ENCODE results near the gene SP140L.
"Not testable (repeated sequence)": the region's sequence is repeated elsewhere in the genome, so short reads cannot be mapped to it uniquely, and the experiment has no call there.

Gene SP140L

DNA sequence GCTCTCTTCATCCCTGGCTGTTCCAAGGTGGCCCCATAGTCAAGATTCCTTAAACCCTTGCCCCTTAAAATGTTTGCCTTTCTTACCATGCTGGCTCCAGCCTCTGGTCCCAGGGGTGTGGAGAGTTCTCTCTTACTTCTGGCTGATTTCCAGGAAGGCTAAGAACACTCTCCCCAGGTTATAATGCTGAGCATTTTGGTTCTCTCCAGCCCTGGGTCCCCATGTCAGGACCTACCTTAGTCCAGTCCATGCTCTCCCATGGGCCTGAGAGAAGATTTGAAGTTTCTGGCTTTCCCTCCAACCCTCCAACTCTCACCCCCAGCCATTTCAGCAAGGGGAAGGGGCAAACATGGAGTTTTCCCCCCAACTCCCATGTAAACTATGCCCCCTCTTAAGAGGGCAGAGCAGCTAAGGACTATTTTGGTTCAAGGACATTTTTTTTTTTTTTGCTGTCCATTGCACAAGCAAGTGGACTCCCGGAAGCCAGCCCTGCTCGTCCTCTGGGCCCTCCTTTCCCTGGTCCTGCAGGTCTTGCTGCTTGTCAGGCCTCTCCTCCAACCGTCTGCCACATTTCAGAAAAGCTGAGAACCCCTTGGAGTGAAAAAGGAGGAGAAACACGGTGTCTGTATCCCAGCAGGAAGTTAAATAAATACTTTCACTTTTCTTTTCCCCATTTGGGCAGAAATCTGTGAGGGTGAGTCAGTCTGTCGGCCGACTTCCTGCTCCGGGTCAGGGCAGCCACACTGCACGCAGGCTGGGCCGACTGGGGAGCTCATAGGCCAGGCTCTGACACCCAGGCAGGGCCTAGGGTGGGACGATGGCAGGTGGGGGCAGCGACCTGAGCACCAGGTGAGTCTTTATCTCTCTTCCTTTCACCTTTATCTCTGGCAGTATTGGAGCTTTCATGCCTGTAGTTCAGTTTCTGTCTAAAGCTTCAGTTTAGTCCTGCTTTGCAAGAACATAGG, at the start of gene SP140L:
TSS of gene SP140L (plus strand) at position 741 of the 965 bp plus-strand sequence. CDS start at position 818, 77 bp downstream.
- Histone ChIP-seq H3K9ac (ENCODE audit: low read depth, low read length) (no peak within 1 kb of the TSS), H3K27ac (ENCODE audit: low read length) (no peak within 1 kb of the TSS), H3K9me3 (ENCODE audit: insufficient read depth, low read depth, low read length) (peaks cover 10% of the 10 kb centered on the region; the same call in 1 of the 2 replicates), H3K36me3 (ENCODE audit: insufficient read depth, low read depth, low read length) (no peaks in the 10 kb centered on the region), H3K27me3 (ENCODE audit: insufficient read depth, low read length) (no peaks in the 10 kb centered on the region), H3K4me3 (ENCODE audit: low read length) (no peak within 1 kb of the TSS), H3K4me1 (ENCODE audit: insufficient read depth, low read length) (no peaks in the 10 kb centered on the region; the same call in 1 of the 2 replicates)

DNA sequence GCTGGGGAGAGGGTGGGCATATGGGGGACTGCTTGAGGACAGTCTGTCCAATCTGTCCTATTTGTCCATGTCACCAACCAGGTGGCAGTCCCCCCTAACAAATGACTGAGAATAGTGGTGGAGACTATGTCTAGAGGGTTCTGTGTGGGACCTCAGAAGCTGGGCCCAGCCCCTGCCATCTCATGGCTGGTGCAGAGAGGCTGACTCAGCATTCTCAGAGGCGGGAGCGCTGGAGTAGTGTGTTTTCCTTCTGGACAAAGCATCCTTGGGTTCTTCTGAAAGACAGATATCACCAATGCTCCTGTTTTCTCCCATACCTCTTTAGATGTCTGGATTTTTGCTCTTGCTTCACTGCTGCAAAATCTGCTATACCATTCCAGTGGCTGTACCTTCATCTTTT, 44.1 kb upstream of the SP140L start:
- no peaks in the 10 kb centered on the region for H3K27me3 ChIP-seq (ENCODE audit: insufficient read depth, low read length)
- no peak overlapping the region for H3K27ac ChIP-seq (ENCODE audit: low read length)
- H3K36me3 ChIP-seq (ENCODE audit: insufficient read depth, low read depth, low read length): no peaks in the 10 kb centered on the region
- no peaks in the 10 kb centered on the region for H3K4me1 ChIP-seq (ENCODE audit: insufficient read depth, low read length)
- no peaks in the 10 kb centered on the region for H3K9me3 ChIP-seq (ENCODE audit: insufficient read depth, low read depth, low read length)
- no peak overlapping the region for H3K9ac ChIP-seq (ENCODE audit: low read depth, low read length)
- no peak overlapping the region for H3K4me3 ChIP-seq (ENCODE audit: low read length)

DNA sequence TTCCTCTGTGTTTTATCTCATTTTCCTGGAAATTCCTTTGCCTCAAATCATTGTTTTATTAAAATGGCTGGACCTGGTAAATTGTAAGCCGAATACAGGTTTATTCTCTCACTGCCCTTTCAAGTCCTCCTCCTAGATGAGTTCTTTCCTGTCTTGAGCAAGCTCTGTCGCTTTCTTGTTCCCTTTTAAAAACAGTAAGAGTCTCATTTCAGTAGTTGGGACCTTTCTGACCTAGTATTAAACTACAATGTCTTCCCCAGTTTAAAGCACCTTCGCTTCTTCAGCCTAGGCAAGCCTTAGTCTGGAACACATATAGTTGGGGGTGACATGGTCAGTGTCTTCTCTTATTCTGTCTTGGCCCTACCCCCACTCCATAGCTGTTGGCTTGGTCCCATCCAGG, 40.9 kb upstream of the SP140L start:
- Histone ChIP-seq H3K4me1 (ENCODE audit: insufficient read depth, low read length) (no peaks in the 10 kb centered on the region), H3K4me3 (ENCODE audit: low read length) (no peak overlapping the region), H3K9me3 (ENCODE audit: insufficient read depth, low read depth, low read length) (no peaks in the 10 kb centered on the region), H3K27ac (ENCODE audit: low read length) (no peak overlapping the region), H3K36me3 (ENCODE audit: insufficient read depth, low read depth, low read length) (no peaks in the 10 kb centered on the region), H3K27me3 (ENCODE audit: insufficient read depth, low read length) (no peaks in the 10 kb centered on the region), H3K9ac (ENCODE audit: low read depth, low read length) (no peak overlapping the region)

DNA sequence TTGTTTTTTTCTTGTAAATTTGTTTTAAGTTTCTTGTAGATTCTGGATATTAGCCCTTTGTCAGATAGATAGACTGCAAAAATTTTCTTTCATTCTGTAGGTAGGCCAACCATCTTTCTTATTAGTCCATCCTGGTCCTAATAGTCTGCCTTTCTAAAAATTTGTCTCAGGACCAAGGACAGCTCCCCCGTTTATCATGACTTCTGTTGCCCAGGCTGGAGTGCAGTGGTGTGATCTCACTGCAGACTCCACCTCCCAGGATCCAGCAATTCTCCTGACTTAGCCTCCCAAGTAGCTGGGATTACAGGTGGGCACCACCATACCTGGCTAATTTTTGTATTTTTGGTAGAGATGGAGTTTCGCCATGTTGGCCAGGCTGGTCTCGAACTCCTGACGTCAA, 37.7 kb upstream of the SP140L start:
- not testable (repeated sequence) for H3K27ac ChIP-seq (ENCODE audit: low read length); H3K9ac ChIP-seq (ENCODE audit: low read depth, low read length); H3K9me3 ChIP-seq (ENCODE audit: insufficient read depth, low read depth, low read length); H3K27me3 ChIP-seq (ENCODE audit: insufficient read depth, low read length); H3K4me3 ChIP-seq (ENCODE audit: low read length); H3K4me1 ChIP-seq (ENCODE audit: insufficient read depth, low read length); H3K36me3 ChIP-seq (ENCODE audit: insufficient read depth, low read depth, low read length)

DNA sequence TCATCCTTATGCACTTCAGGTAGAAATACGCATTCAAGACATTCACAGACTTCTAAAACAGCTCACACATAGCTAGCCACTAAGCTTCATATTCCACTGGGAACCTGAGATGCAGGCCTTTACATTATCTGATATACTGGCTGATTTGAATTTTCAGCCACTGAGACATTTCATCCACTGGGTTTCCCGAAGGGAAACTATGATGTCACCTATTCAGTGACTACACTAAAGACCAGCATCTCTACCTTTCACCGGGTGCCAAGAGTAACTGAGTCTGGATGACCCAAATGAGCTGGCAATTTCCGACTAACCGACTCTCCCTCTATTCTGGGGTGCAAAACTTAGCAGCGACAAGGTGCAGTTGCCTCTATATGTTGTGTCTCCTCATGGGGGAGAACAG, 31.8 kb upstream of the SP140L start:
- H3K27me3 ChIP-seq (ENCODE audit: insufficient read depth, low read length): no peaks in the 10 kb centered on the region
- H3K9ac ChIP-seq (ENCODE audit: low read depth, low read length): no peak overlapping the region
- no peaks in the 10 kb centered on the region for H3K36me3 ChIP-seq (ENCODE audit: insufficient read depth, low read depth, low read length)
- H3K4me1 ChIP-seq (ENCODE audit: insufficient read depth, low read length): no peaks in the 10 kb centered on the region
- H3K27ac ChIP-seq (ENCODE audit: low read length): no peak overlapping the region
- H3K9me3 ChIP-seq (ENCODE audit: insufficient read depth, low read depth, low read length): 0 out of 2 replicates have a peak, but pooled peaks cover 4% of the 10 kb centered on the region
- no peak overlapping the region for H3K4me3 ChIP-seq (ENCODE audit: low read length)

DNA sequence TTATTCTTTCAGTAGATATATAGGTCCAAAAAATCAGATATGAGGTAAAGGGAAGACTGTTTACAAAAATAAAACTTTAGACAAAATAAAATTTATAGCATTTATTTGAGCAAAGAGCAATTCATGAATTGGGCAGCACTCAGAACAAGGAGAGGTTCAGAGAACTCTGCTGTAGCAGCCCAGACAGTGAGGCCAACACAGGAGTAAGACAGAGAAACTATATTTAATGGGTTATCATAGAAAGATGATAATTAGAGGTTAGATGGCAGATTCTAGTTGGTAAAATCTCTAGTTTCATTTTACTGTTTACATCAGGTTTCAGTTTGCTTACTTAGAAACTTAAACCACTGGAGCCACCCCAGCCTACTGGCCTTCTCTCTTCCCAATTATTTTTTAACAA, 30.1 kb upstream of the SP140L start:
- Histone ChIP-seq H3K9ac (ENCODE audit: low read depth, low read length) (no peak overlapping the region), H3K27ac (ENCODE audit: low read length) (no peak overlapping the region), H3K9me3 (ENCODE audit: insufficient read depth, low read depth, low read length) (peaks cover 4% of the 10 kb centered on the region; the same call in 1 of the 2 replicates), H3K36me3 (ENCODE audit: insufficient read depth, low read depth, low read length) (no peaks in the 10 kb centered on the region), H3K4me3 (ENCODE audit: low read length) (no peak overlapping the region), H3K4me1 (ENCODE audit: insufficient read depth, low read length) (no peaks in the 10 kb centered on the region), H3K27me3 (ENCODE audit: insufficient read depth, low read length) (no peaks in the 10 kb centered on the region)

DNA sequence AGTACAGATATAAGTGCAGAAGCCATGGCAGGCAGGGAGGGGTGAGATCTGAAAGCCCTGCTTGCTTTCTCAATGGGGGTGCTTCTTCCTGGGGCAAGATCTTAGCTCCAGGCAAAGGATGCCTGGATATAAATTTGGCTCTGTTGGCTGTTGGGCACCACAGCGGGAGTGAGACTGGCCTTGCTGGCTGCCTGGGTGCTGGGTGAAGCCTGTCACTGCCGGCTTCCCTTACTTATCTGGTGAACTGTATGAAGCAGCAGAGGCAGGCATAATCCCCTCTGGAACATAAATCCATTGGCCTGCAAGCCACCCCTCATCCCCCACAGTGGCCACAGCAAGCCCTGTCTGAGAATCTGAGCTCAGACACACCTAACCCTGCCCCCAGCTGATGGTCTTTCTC, 27.4 kb upstream of the SP140L start:
- no peak overlapping the region for H3K9ac ChIP-seq (ENCODE audit: low read depth, low read length)
- H3K27me3 ChIP-seq (ENCODE audit: insufficient read depth, low read length): no peaks in the 10 kb centered on the region
- H3K27ac ChIP-seq (ENCODE audit: low read length): no peak overlapping the region
- no peaks in the 10 kb centered on the region for H3K36me3 ChIP-seq (ENCODE audit: insufficient read depth, low read depth, low read length)
- H3K4me3 ChIP-seq (ENCODE audit: low read length): no peak overlapping the region
- no peaks in the 10 kb centered on the region for H3K4me1 ChIP-seq (ENCODE audit: insufficient read depth, low read length)
- peaks cover 10% of the 10 kb centered on the region; the same call in 1 of the 2 replicates for H3K9me3 ChIP-seq (ENCODE audit: insufficient read depth, low read depth, low read length)

DNA sequence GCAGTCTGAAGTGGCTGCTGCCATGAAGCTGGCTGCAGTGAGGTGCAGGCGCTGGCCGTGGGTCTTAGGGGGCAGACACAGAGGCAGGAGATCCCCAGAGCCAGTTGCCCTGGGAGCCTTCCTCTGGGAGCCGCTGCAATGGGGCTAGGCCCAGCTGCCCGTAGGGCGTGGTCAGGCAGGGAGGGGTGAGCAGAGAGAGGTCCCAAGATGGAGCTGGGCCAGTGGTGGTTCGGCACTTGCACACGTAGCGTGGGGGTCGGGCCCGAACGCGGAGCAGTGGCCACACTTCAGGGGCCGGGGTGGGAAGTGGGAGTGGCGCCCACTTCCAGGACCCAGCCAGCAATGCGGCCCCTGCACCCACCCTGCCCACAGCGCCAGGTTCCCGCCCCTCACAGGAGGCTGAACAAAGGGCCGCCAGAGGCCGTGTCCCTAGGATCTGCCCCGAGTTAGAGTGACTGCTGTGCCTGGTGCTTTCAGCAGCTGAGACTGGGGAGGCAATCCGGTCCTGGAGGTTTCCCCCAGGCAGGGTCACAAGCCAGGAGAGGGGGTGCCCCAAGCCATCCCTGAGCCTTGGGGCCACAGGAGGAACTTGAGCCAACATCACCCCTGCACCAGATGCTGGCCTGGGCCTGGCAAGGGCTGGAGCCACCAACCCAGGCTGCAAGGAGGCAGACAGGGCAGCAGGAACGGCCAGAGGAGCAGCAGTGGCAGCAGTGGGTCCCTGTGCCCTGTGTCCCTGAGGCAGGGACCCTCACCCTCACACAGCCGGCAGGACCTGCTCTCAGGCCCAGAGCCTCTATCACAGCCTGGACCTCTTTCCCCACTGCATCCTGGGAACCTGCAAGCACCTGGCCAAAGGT, 21.3 kb upstream of the SP140L start:
- Histone ChIP-seq H3K27ac (ENCODE audit: low read length) (no peak overlapping the region), H3K9me3 (ENCODE audit: insufficient read depth, low read depth, low read length) (peaks cover 6% of the 10 kb centered on the region; the same call in 1 of the 2 replicates), H3K4me1 (ENCODE audit: insufficient read depth, low read length) (no peaks in the 10 kb centered on the region), H3K9ac (ENCODE audit: low read depth, low read length) (no peak overlapping the region), H3K4me3 (ENCODE audit: low read length) (no peak overlapping the region), H3K27me3 (ENCODE audit: insufficient read depth, low read length) (no peaks in the 10 kb centered on the region), H3K36me3 (ENCODE audit: insufficient read depth, low read depth, low read length) (no peaks in the 10 kb centered on the region)

DNA sequence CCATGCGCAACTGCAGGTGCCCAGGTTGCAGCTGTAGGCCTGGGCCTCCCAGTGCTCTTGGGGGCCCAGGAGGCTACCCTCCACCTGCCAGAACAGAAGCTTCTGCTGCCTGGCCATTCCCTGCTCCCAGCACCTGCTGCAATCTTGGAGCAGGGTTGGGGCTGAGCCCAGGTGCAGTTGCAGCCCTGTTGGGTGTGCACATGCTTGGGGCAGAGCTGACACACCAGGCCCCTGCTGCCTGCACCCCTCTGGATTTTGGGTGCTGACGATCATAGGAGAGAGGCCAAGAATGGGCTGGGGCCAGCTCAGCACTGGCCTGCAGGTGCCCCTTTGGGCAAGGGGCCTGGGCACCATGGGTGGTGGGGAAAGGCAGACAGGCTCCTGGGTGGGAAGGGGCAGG, 20.5 kb upstream of the SP140L start:
- no peak overlapping the region for H3K27ac ChIP-seq (ENCODE audit: low read length)

DNA sequence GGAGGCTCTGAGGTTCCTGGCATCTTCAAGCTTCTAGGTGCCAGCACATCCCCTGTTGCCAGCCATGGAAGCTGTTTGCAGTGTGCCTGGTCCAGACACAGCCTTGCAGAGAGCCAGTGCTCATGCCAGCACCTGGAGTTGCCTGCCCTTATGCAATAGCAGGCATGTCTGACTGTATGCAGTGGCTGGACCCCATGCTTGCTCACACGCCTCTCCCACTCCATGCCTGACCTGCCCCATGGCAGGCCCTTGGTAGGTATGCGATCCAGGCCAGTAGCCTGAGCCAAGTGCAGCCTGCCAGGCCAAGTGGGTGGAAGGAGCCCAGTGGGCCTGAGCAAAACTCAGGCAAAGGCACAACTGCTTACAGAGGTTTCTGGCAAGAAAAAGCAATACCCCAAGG, 19.5 kb upstream of the SP140L start:
- Histone ChIP-seq H3K4me3 (ENCODE audit: low read length) (no peak overlapping the region), H3K27ac (ENCODE audit: low read length) (no peak overlapping the region), H3K36me3 (ENCODE audit: insufficient read depth, low read depth, low read length) (no peaks in the 10 kb centered on the region), H3K9me3 (ENCODE audit: insufficient read depth, low read depth, low read length) (peaks cover 6% of the 10 kb centered on the region; the same call in 1 of the 2 replicates), H3K9ac (ENCODE audit: low read depth, low read length) (no peak overlapping the region), H3K4me1 (ENCODE audit: insufficient read depth, low read length) (peaks cover 9% of the 10 kb centered on the region; the same call in 1 of the 2 replicates), H3K27me3 (ENCODE audit: insufficient read depth, low read length) (no peaks in the 10 kb centered on the region)

More for the DNA sequence above, 20.5 kb upstream of the SP140L start:
- Histone ChIP-seq H3K9me3 (ENCODE audit: insufficient read depth, low read depth, low read length) (peaks cover 6% of the 10 kb centered on the region; the same call in 1 of the 2 replicates), H3K36me3 (ENCODE audit: insufficient read depth, low read depth, low read length) (no peaks in the 10 kb centered on the region), H3K27me3 (ENCODE audit: insufficient read depth, low read length) (no peaks in the 10 kb centered on the region), H3K4me3 (ENCODE audit: low read length) (no peak overlapping the region), H3K4me1 (ENCODE audit: insufficient read depth, low read length) (peaks cover under 1% of the 10 kb centered on the region; the same call in 1 of the 2 replicates), H3K9ac (ENCODE audit: low read depth, low read length) (no peak overlapping the region)

DNA sequence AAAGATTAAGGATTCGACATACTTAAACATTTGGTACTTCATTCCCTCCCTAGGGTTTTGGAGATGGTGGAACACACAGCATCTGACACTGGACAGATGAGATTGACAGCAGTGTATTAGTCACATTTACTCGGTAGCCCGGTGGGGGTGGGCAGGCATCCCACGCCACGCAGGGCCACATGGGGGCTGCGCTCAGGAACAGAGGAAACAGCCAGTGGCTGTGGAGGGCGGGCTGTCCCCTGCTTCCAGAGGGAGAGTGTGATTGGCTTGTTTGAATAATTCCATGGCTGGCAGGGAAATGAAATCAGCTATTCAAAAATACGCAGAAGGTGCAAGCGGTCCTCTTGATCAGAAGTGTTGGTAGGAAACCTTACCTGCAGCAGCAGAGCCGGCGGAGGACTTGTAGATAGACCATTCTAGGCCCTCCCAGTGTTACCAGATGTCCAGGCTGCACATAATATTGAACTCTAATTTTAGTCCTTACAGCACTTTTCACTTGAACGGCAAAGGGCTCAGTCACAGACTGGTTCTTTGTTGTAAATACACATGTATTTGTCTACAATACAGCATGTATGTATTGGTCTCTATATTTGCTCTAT, 18.5 kb upstream of the SP140L start:
- H3K9me3 ChIP-seq (ENCODE audit: insufficient read depth, low read depth, low read length): peaks cover 6% of the 10 kb centered on the region; the same call in 1 of the 2 replicates
- no peaks in the 10 kb centered on the region for H3K27me3 ChIP-seq (ENCODE audit: insufficient read depth, low read length)
- H3K9ac ChIP-seq (ENCODE audit: low read depth, low read length): no peak overlapping the region
- no peaks in the 10 kb centered on the region for H3K36me3 ChIP-seq (ENCODE audit: insufficient read depth, low read depth, low read length)
- peaks cover 10% of the 10 kb centered on the region; the same call in 1 of the 2 replicates for H3K4me1 ChIP-seq (ENCODE audit: insufficient read depth, low read length)
- no peak overlapping the region for H3K4me3 ChIP-seq (ENCODE audit: low read length)
- H3K27ac ChIP-seq (ENCODE audit: low read length): no peak overlapping the region

Measured in iPS-20b (cell line).